IMR-90 (cell line): ENCODE results near the gene SRRM2. TPM values are rescaled to one million over a fixed set of nuclear protein-coding genes. Genes with fewer than 3 reads are reported as not detected.

Experiments
- ATAC-seq: fragments of 200-7000 bp; cut with Tn5 transposase; 2 replicates; pipeline ENCODE4 v1.9.1; 2020; ENCODE audit warnings: low read depth, mild to moderate bottlenecking, moderate library complexity
- BruUV-seq: library from RNA; stranded (reverse); fragments of 400-500 nt; replicated peaks from 2 replicates; lab custom pipeline; 2021; lab: Mats Ljungman, UMichigan
- CTCF ChIA-PET: fragments of 300-600 bp; formaldehyde crosslinking; extraction: SDS; loops from one replicate; lab custom pipeline; 2021; ENCODE audit warnings: antibody characterized with exemption; lab: Yijun Ruan, JAX
- POLR2A ChIA-PET: fragments of 300-600 bp; sonication (Branson Sonifier 250); formaldehyde crosslinking; loops from one replicate; lab custom pipeline; 2022; ENCODE audit warnings: antibody characterized with exemption; ENCODE audit not compliant: unreplicated experiment; lab: Charles Lee
- DNase-seq: peaks from one replicate; pipeline ENCODE4 v3.0.0; 2013
- H2AFZ ChIP-seq: replicated peaks from 2 replicates; pipeline ENCODE3; 2013; ENCODE audit warnings: low read length, mild to moderate bottlenecking; ENCODE audit not compliant: poor library complexity
- H2AK5ac ChIP-seq: 2 replicates; pipeline ENCODE4 v1.6.1; 2013; ENCODE audit warnings: low read depth, low read length, inconsistent platforms
- H2AK9ac ChIP-seq: replicated peaks from 2 replicates; pipeline ENCODE3; 2013; ENCODE audit warnings: mild to moderate bottlenecking, low read depth, low read length, moderate library complexity; ENCODE audit not compliant: poor library complexity
- H2BK120ac ChIP-seq: 2 replicates; pipeline ENCODE4 v1.6.1; 2013; ENCODE audit warnings: low read depth, low read length, inconsistent platforms
- H2BK15ac ChIP-seq: 3 replicates; pipeline ENCODE4 v1.6.1; 2013; ENCODE audit warnings: low read depth, low read length, inconsistent platforms
- H2BK20ac ChIP-seq: 2 replicates; pipeline ENCODE4 v1.6.1; 2013; ENCODE audit warnings: low read depth, mild to moderate bottlenecking, inconsistent platforms, low read length, moderate library complexity
- H2BK5ac ChIP-seq: 2 replicates; pipeline ENCODE4 v1.6.1; 2013; ENCODE audit warnings: mild to moderate bottlenecking, low read depth, low read length, inconsistent platforms; ENCODE audit not compliant: poor library complexity, severe bottlenecking
- H3K14ac ChIP-seq: replicated peaks from 2 replicates; pipeline ENCODE4 v1.6.1; 2013; ENCODE audit warnings: low read depth, low read length, inconsistent platforms
- H3K18ac ChIP-seq: 2 replicates; pipeline ENCODE4 v1.6.1; 2013; ENCODE audit warnings: low read depth, low read length, control low read depth
- H3K23ac ChIP-seq: 2 replicates; pipeline ENCODE4 v1.6.1; 2013; ENCODE audit warnings: low read depth, low read length, inconsistent platforms
- H3K27ac ChIP-seq: 2 replicates; pipeline ENCODE4 v1.5.1; 2013; ENCODE audit warnings: mild to moderate bottlenecking, control low read depth, low read length; ENCODE audit not compliant: insufficient read depth
- H3K27me3 ChIP-seq: 2 replicates; pipeline ENCODE4 v1.6.1; 2013; ENCODE audit warnings: low read length; ENCODE audit not compliant: control insufficient read depth, insufficient read depth
- H3K36me3 ChIP-seq: 2 replicates; pipeline ENCODE4 v1.6.1; 2013; ENCODE audit warnings: low read length, mixed read lengths; ENCODE audit not compliant: control insufficient read depth, insufficient read depth
- H3K4ac ChIP-seq: 2 replicates; pipeline ENCODE4 v1.6.1; 2013; ENCODE audit warnings: low read depth, low read length, inconsistent platforms
- H3K4me1 ChIP-seq: 2 replicates; pipeline ENCODE4 v1.6.1; 2013; ENCODE audit warnings: low read length, mixed read lengths; ENCODE audit not compliant: control insufficient read depth, insufficient read depth
- H3K4me2 ChIP-seq: 2 replicates; pipeline ENCODE4 v1.6.1; 2013; ENCODE audit warnings: low read depth, mild to moderate bottlenecking, control low read depth, low read length, moderate library complexity
- H3K4me3 ChIP-seq: 2 replicates; pipeline ENCODE4 v1.5.1; 2013; ENCODE audit warnings: low read depth, mild to moderate bottlenecking, control low read depth, low read length, moderate library complexity; ENCODE audit not compliant: insufficient read depth
- H3K56ac ChIP-seq: 2 replicates; pipeline ENCODE4 v1.6.1; 2013; ENCODE audit warnings: low read length, inconsistent platforms; ENCODE audit not compliant: insufficient read depth; ENCODE audit errors: extremely low read depth
- H3K79me1 ChIP-seq, 2 experiments: 2 replicates each; pipeline ENCODE4 v1.6.1; 2013; ENCODE audit warnings: low read length in 2 of 2, inconsistent platforms in 1 of 2, low read depth in 1 of 2
- H3K9ac ChIP-seq: 2 replicates; pipeline ENCODE4 v1.6.1; 2013; ENCODE audit warnings: low read depth, low read length, control low read depth
- H3K9me1 ChIP-seq: 2 replicates; pipeline ENCODE4 v1.6.1; 2013; ENCODE audit warnings: low read length, inconsistent platforms; ENCODE audit not compliant: insufficient read depth
- H3K9me3 ChIP-seq: 2 replicates; pipeline ENCODE4 v1.6.1; 2013; ENCODE audit warnings: low read length; ENCODE audit not compliant: control insufficient read depth, insufficient read depth
- H4K20me1 ChIP-seq: 2 replicates; pipeline ENCODE4 v1.6.1; 2013; ENCODE audit warnings: low read length, inconsistent platforms; ENCODE audit not compliant: insufficient read depth
- H4K5ac ChIP-seq: 2 replicates; pipeline ENCODE4 v1.6.1; 2013; ENCODE audit warnings: mild to moderate bottlenecking, low read depth, low read length, control low read depth
- H4K8ac ChIP-seq, 2 experiments: 2 replicates each; pipeline ENCODE4 v1.6.1; 2013; ENCODE audit warnings: low read depth in 2 of 2, low read length in 2 of 2, control low read depth in 1 of 2, inconsistent platforms in 1 of 2
- H4K91ac ChIP-seq: 2 replicates; pipeline ENCODE4 v1.6.1; 2013; ENCODE audit warnings: low read depth, low read length, inconsistent platforms; ENCODE audit not compliant: insufficient read depth
- CHD1 ChIP-seq: IDR thresholded peaks from 2 replicates; pipeline ENCODE4 v1.6.1; 2012; ENCODE audit warnings: low read depth, low read length, improper control_type of control experiment
- FOS ChIP-seq: fragments of 150-350 bp; IDR thresholded peaks from 2 replicates; pipeline ENCODE4 v1.6.1; 2016; ENCODE audit warnings: low read depth, low read length
- SMC3 ChIP-seq: fragments of 150-350 bp; IDR thresholded peaks from 2 replicates; pipeline ENCODE4 v1.6.1; 2016; ENCODE audit warnings: low read depth, mild to moderate bottlenecking, antibody characterized with exemption, low read length, moderate library complexity
- USF2 ChIP-seq: fragments of 150-350 bp; IDR thresholded peaks from 2 replicates; pipeline ENCODE4 v1.6.1; 2017; ENCODE audit warnings: mild to moderate bottlenecking, antibody characterized with exemption, low read length, low read depth
- WGBS, 2 experiments: methylation state at CpG; one replicate each; pipeline versions ENCODE4 v1.1.5 to v1.1.7; 2013; ENCODE audit warnings: missing lambda C conversion rate in 2 of 2; ENCODE audit not compliant: insufficient read length in 1 of 2; ENCODE audit errors: extremely low coverage in 2 of 2; 5-methylcytosine and 5-hydroxymethylcytosine counted together
- dilution Hi-C: fragments of 300-500 bp; cut with HindIII; formaldehyde crosslinking; loops from one replicate; pipeline ENCODE4 v1.14.3; 2018; ENCODE audit warnings: low sequenced_read_pairs; ENCODE audit not compliant: unreplicated experiment
- in situ Hi-C: fragments of 300-500 bp; cut with MboI; formaldehyde crosslinking; loops from 3 replicates; pipeline ENCODE4 v1.14.3; 2019; ENCODE audit warnings: low sequenced_read_pairs, inconsistent platforms, mixed read lengths
- intact Hi-C: fragments of 100-400 bp; cut with micrococcal nuclease; formaldehyde crosslinking; loops from 2 replicates; pipeline ENCODE4 v1.10.0; 2022
- polyA plus RNA-seq, 3 experiments: library from polyadenylated mRNA; depleted of rRNA; stranded (reverse); fragments of >200 nt; gene quantifications; 2 replicates each; pipeline ENCODE4 v1.2.3, GENCODE V29; 2012; ENCODE audit warnings: low replicate concordance in 1 of 3
- total RNA-seq: library from RNA; depleted of rRNA; stranded (reverse); fragments of >200 nt; gene quantifications from 2 replicates; pipeline ENCODE4 v1.2.3, GENCODE V29; 2012

The SRRM2 gene
- total and polyA plus RNA-seq, 2 of the 4 experiments (the other 2 are of a cell fraction), result 20.3 to 300 TPM

- WGBS, 2 experiments, result 96% methylated on average over 6 of the region's 14 CpGs; no CpG with 5 or more reads in 1 of the 2 experiments
- H4K91ac ChIP-seq, result no peak overlapping the region
- peaks cover 28% of the 10 kb centered on the region for H3K36me3 ChIP-seq
- no peak overlapping the region for H3K23ac ChIP-seq
- H2AK5ac ChIP-seq, result no peak overlapping the region
- H3K27ac ChIP-seq, result no peak overlapping the region
- BruUV-seq, result TSS peak; percentile 84
- H4K5ac ChIP-seq, result no peak overlapping the region
- H3K9me1 ChIP-seq, result no peaks in the 10 kb centered on the region; the same call in 1 of the 2 replicates
- dilution Hi-C loops (no loop called here), intact Hi-C loops (no loop called here), in situ Hi-C loops (no loop called here)
- no peak for ATAC-seq
- H3K4me1 ChIP-seq, result no peaks in the 10 kb centered on the region
- H2AFZ ChIP-seq, result no peak overlapping the region
- no peak for TF ChIP-seq USF2
- no peak for TF ChIP-seq CHD1
- no peak for TF ChIP-seq SMC3
- no peak for TF ChIP-seq FOS
- no peak overlapping the region for H3K4me3 ChIP-seq
- H3K79me1 ChIP-seq, result no peaks in the 10 kb centered on the region; a peak in 1 of 4 replicates
- H3K56ac ChIP-seq, result no peak overlapping the region
- POLR2A ChIA-PET, result no interaction called here
- H3K4me2 ChIP-seq, result no peak overlapping the region
- H3K14ac ChIP-seq, result no peak overlapping the region
- no peak overlapping the region for H4K8ac ChIP-seq
- peaks cover 4% of the 10 kb centered on the region for H4K20me1 ChIP-seq
- CTCF ChIA-PET, result no interaction called here
- no peak overlapping the region for H3K18ac ChIP-seq
- no peak overlapping the region for H2BK20ac ChIP-seq
- H3K27me3 ChIP-seq, result no peaks in the 10 kb centered on the region
- H2AK9ac ChIP-seq, result no peak overlapping the region
- no peaks in the 10 kb centered on the region for H3K9me3 ChIP-seq
- H2BK15ac ChIP-seq, result no peak overlapping the region
- no peak overlapping the region for H2BK5ac ChIP-seq
- H3K4ac ChIP-seq, result no peak overlapping the region
- no peak overlapping the region for H2BK120ac ChIP-seq
- no peak for DNase-seq
- no peak overlapping the region for H3K9ac ChIP-seq
Measured at GRCh38 chr16:2708290-2708639, 44.2 kb upstream of the SRRM2 start.
